ENCODE results near the gene SCYL2.
"Not testable (repeated sequence)": the region's sequence is repeated elsewhere in the genome, so short reads cannot be mapped to it uniquely, and the experiment has no call there.

Gene SCYL2

DNA sequence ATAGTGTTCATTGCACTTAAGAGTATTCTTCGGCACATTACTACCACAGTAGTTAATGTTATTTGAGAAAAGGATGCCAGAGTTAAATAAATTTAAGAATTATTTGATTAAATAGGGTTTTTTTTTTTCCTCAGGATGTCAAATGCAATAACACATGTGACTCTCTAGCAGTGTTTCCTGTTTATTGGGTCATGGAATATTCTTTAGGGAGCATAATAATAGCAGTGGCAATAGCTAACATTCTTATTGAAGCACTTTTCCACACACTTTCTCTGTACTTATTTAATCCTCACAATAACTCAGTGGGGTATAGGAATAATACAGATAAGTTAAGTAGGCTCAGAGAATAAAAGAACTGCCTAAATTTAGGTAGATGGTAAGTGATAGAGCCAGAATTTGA lies 44.3 kb downstream of the SCYL2 start:
- DNase-seq (ENCODE audit: low read depth in 1 of 2, low spot score in 1 of 2): no peak
- in situ Hi-C loops (cut with HindIII; ENCODE audit: low pct_unique_long_range_greater_than_20kb, low sequenced_read_pairs): no loop called here
- no peak for TF ChIP-seq JUND (IDR thresholded peaks at IDR 0.05; ENCODE audit: low read depth)

DNA sequence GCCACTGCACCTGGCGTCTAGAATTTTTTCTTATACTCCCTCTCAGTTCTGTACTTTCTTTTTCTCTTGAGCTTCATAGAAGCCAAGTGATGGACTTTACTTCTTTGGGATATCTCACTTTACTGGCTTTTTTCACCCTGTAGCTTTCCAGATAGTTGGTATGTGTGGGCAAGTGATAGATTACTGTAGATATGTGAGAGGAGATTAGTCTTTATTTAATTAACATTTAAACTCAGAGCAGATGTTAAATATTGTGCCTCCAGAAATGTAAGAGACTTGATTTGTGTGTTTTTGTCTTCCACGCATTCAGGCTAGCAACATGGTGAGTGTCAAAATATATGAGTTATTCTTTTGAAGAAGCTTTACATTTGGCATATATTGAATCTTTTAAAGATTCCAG lies 50.4 kb downstream of the SCYL2 start:
- in situ Hi-C loops (cut with HindIII; ENCODE audit: low pct_unique_long_range_greater_than_20kb, low sequenced_read_pairs): no loop called here
- no peak for TF ChIP-seq JUND (IDR thresholded peaks at IDR 0.05; ENCODE audit: low read depth)

GRCh38 chr12:100324498-100324897 lies 57.5 kb downstream of the SCYL2 start:
- DNase-seq (ENCODE audit: low read depth in 1 of 2, low spot score in 1 of 2): no peak
- no peak for TF ChIP-seq JUND (IDR thresholded peaks at IDR 0.05; ENCODE audit: low read depth)
- in situ Hi-C loops (cut with HindIII; ENCODE audit: low pct_unique_long_range_greater_than_20kb, low sequenced_read_pairs): no loop called here

More for the DNA sequence above, 50.4 kb downstream of the SCYL2 start:
- DNase-seq (ENCODE audit: low read depth in 1 of 2, low spot score in 1 of 2): no peak

DNA sequence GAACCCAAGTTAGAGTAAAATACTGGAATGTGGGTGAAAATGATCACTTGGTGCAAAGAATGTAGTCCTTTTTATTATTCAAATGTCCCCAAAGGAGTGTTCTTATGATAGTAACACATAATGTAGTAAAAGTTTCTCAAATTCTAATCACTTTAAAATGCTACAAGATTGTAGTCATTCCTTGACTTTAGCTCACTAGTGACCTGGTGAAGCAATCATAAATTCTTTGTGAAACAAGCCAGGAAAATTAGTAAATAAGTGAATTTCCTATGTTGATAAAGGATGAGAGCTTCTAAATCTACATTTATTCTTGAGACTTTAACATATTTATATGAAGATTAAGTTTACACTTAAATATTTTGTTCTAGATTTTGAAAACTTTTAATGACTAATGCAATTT lies 59.2 kb downstream of the SCYL2 start:
- no peak for DNase-seq (ENCODE audit: low read depth in 1 of 2, low spot score in 1 of 2)
- TF ChIP-seq JUND (IDR thresholded peaks at IDR 0.05; ENCODE audit: low read depth): no peak
- in situ Hi-C loops (cut with HindIII; ENCODE audit: low pct_unique_long_range_greater_than_20kb, low sequenced_read_pairs): no loop called here

- in situ Hi-C loops (cut with HindIII; ENCODE audit: low pct_unique_long_range_greater_than_20kb, low sequenced_read_pairs): no loop called here
- DNase-seq (ENCODE audit: low read depth in 1 of 2, low spot score in 1 of 2): no peak
- TF ChIP-seq JUND (IDR thresholded peaks at IDR 0.05; ENCODE audit: low read depth): no peak
Measured at GRCh38 chr12:100329800-100330199, 62.8 kb downstream of the SCYL2 start.

DNA sequence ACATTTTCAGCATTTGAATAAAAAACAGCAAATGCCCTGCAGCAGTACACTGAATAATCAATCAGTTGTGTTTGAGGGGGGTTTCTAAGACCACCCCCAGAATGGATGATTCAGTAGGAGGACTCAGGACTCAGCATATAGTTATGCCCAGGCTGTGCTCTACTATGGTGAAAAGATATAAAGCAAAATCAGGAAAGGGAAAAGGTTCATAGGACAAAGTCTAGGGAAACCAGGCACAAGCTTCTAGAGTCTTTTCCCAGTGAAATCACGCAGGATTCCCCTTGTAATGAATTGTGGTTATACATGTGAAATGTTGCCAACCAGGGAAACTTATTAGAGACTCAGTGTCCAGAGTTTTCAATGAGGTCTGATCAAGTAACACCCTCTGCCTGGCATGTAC lies 64.9 kb downstream of the SCYL2 start:
- in situ Hi-C loops (cut with HindIII; ENCODE audit: low pct_unique_long_range_greater_than_20kb, low sequenced_read_pairs): no loop called here

GRCh38 chr12:100332852-100333251 lies 65.9 kb downstream of the SCYL2 start:
- TF ChIP-seq JUND (IDR thresholded peaks at IDR 0.05; ENCODE audit: low read depth): no peak
- DNase-seq (ENCODE audit: low read depth in 1 of 2, low spot score in 1 of 2): no peak
- in situ Hi-C loops (cut with HindIII; ENCODE audit: low pct_unique_long_range_greater_than_20kb, low sequenced_read_pairs): no loop called here

More for the DNA sequence above, 64.9 kb downstream of the SCYL2 start:
- DNase-seq (ENCODE audit: low read depth in 1 of 2, low spot score in 1 of 2): no peak
- no peak for TF ChIP-seq JUND (IDR thresholded peaks at IDR 0.05; ENCODE audit: low read depth)

- TF ChIP-seq JUND (IDR thresholded peaks at IDR 0.05; ENCODE audit: low read depth): no peak
- in situ Hi-C loops (cut with HindIII; ENCODE audit: low pct_unique_long_range_greater_than_20kb, low sequenced_read_pairs): no loop called here
- DNase-seq (ENCODE audit: low read depth in 1 of 2, low spot score in 1 of 2): no peak
Measured at GRCh38 chr12:100337299-100337698, 70.3 kb downstream of the SCYL2 start.

- TF ChIP-seq JUND (IDR thresholded peaks at IDR 0.05; ENCODE audit: low read depth): no peak
- DNase-seq (ENCODE audit: low read depth in 1 of 2, low spot score in 1 of 2): no peak
- in situ Hi-C loops (cut with HindIII; ENCODE audit: low pct_unique_long_range_greater_than_20kb, low sequenced_read_pairs): no loop called here
Measured at GRCh38 chr12:100337727-100338126, 70.8 kb downstream of the SCYL2 start.

- no peak for DNase-seq (ENCODE audit: low read depth in 1 of 2, low spot score in 1 of 2)
- no peak for TF ChIP-seq JUND (IDR thresholded peaks at IDR 0.05; ENCODE audit: low read depth)
- in situ Hi-C loops (cut with HindIII; ENCODE audit: low pct_unique_long_range_greater_than_20kb, low sequenced_read_pairs): no loop called here
Measured at GRCh38 chr12:100339071-100339470, 72.1 kb downstream of the SCYL2 start.

GRCh38 chr12:100342897-100343296 lies 75.9 kb downstream of the SCYL2 start:
- in situ Hi-C loops (cut with HindIII; ENCODE audit: low pct_unique_long_range_greater_than_20kb, low sequenced_read_pairs); DNase-seq (ENCODE audit: low read depth in 1 of 2, low spot score in 1 of 2): not testable (repeated sequence)

DNA sequence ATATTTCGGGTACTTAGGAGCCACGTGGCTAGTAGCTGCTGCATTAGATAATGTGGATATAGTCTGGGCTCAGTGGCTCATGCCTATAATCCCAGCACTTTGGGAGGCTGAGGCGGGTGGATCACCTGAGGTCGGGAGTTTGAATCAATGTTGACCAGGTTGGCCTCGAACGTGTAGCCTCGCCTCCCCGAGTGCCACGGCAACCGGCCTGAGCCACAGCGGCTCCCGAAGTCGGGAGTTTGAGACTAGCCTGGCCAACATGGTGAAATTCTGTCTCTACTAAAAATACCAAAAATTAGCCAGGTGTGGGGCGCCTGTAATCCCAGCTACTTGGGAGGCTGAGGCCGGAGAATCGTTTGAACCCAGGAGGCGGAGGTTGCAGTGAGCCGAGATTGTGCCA lies 77.4 kb downstream of the SCYL2 start:
- in situ Hi-C loops (cut with HindIII; ENCODE audit: low pct_unique_long_range_greater_than_20kb, low sequenced_read_pairs); DNase-seq (ENCODE audit: low read depth in 1 of 2, low spot score in 1 of 2): not testable (repeated sequence)

- in situ Hi-C loops (cut with HindIII; ENCODE audit: low pct_unique_long_range_greater_than_20kb, low sequenced_read_pairs): no loop called here
- no peak for TF ChIP-seq JUND (IDR thresholded peaks at IDR 0.05; ENCODE audit: low read depth)
- no peak for DNase-seq (ENCODE audit: low read depth in 1 of 2, low spot score in 1 of 2)
Measured at GRCh38 chr12:100345020-100345767, 78.2 kb downstream of the SCYL2 start.

DNA sequence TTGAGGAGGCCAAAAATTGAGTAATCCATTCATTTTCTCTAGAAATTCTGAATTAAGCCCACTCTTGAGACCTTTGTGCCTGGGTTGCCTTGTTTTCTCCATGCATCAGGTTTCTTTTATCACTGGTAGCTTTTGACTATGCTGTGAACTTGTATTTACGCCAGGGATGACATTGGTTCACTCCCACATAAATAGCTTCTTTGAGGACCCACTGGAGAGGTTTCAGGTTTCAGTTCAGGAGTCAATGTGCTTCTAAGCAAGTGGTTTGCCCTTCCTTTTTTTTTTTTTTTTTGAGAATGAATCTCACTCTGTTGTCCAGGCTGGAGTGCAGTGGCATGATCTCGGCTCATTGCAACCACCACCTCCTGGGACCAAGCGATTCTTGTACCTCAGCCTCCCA lies 79.7 kb downstream of the SCYL2 start:
- no peak for TF ChIP-seq JUND (IDR thresholded peaks at IDR 0.05; ENCODE audit: low read depth)
- DNase-seq (ENCODE audit: low read depth in 1 of 2, low spot score in 1 of 2): no peak
- in situ Hi-C loops (cut with HindIII; ENCODE audit: low pct_unique_long_range_greater_than_20kb, low sequenced_read_pairs): no loop called here
